Neural crest cell (in vitro differentiated cells): ENCODE data around the gene ABHD1. TPM values are rescaled to one million over a fixed set of nuclear protein-coding genes. Genes with fewer than 3 reads are reported as not detected.

Experiments
- DNase-seq: peaks from one replicate; pipeline ENCODE4 v3.0.0; 2021; ENCODE audit warnings: low read depth, mixed read lengths, low spot score
- H3K27ac Mint-ChIP-seq: one replicate; pipeline ENCODE4 v1.8.0; 2021; ENCODE audit warnings: mild to moderate bottlenecking, mixed read lengths; ENCODE audit not compliant: unreplicated experiment
- H3K27me3 Mint-ChIP-seq: 2 replicates; pipeline ENCODE4 v1.8.0; 2021; ENCODE audit warnings: low read depth, mild to moderate bottlenecking, mixed read lengths
- H3K36me3 Mint-ChIP-seq: 2 replicates; pipeline ENCODE4 v1.8.0; 2021; ENCODE audit warnings: low read depth, mild to moderate bottlenecking, mixed read lengths
- H3K4me1 Mint-ChIP-seq: 2 replicates; pipeline ENCODE4 v1.8.0; 2021; ENCODE audit warnings: mixed read lengths
- H3K4me3 Mint-ChIP-seq: one replicate; pipeline ENCODE4 v1.8.0; 2021; ENCODE audit warnings: mild to moderate bottlenecking, mixed read lengths
- H3K9me3 Mint-ChIP-seq: 2 replicates; pipeline ENCODE4 v1.8.0; 2021; ENCODE audit warnings: mixed read lengths
- total RNA-seq: library from RNA; stranded (reverse); gene quantifications from 2 replicates; pipeline ENCODE4 v1.2.1, GENCODE V29; 2021
- TF ChIP-seq, protein P1 (sequence below): fragments of 200-600 bp; sonication (generic); conservative IDR thresholded peaks from 2 replicates; pipeline ENCODE4 v1.5.0; 2021; ENCODE audit warnings: antibody characterized with exemption, mild to moderate bottlenecking

ABHD1 gene
- total RNA-seq, 1 donor from 2014 or later: 0.47 TPM

DNA sequence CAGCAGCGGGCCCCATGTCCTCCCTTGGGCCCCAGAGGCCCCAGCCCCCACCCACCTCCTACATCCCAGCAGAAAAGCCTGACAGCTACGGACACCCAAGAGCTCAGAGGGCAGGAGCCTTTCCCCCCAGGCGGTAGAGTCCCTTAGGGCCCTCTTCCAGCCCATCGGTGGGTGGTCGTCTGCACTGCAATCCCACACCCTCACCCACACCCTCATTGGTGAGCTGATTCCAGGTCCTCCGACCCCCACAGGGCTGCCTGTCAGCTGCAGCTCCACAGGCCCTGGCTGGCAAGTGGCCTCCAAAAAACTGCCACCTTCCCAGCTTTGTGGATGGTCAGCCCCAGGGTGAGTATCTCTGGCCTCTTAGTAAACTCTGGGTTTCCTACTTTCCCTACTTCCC, 35.7 kb downstream of the ABHD1 start:
- no peaks in the 10 kb centered on the region for H3K27me3 Mint-ChIP-seq
- DNase-seq: no peak
- TF ChIP-seq, protein P1, sequence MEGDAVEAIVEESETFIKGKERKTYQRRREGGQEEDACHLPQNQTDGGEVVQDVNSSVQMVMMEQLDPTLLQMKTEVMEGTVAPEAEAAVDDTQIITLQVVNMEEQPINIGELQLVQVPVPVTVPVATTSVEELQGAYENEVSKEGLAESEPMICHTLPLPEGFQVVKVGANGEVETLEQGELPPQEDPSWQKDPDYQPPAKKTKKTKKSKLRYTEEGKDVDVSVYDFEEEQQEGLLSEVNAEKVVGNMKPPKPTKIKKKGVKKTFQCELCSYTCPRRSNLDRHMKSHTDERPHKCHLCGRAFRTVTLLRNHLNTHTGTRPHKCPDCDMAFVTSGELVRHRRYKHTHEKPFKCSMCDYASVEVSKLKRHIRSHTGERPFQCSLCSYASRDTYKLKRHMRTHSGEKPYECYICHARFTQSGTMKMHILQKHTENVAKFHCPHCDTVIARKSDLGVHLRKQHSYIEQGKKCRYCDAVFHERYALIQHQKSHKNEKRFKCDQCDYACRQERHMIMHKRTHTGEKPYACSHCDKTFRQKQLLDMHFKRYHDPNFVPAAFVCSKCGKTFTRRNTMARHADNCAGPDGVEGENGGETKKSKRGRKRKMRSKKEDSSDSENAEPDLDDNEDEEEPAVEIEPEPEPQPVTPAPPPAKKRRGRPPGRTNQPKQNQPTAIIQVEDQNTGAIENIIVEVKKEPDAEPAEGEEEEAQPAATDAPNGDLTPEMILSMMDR: no peak
- H3K4me1 Mint-ChIP-seq: no peaks in the 10 kb centered on the region
- H3K27ac Mint-ChIP-seq: no peak overlapping the region
- no peaks in the 10 kb centered on the region for H3K36me3 Mint-ChIP-seq
- no peak overlapping the region for H3K4me3 Mint-ChIP-seq
- no peaks in the 10 kb centered on the region for H3K9me3 Mint-ChIP-seq

DNA sequence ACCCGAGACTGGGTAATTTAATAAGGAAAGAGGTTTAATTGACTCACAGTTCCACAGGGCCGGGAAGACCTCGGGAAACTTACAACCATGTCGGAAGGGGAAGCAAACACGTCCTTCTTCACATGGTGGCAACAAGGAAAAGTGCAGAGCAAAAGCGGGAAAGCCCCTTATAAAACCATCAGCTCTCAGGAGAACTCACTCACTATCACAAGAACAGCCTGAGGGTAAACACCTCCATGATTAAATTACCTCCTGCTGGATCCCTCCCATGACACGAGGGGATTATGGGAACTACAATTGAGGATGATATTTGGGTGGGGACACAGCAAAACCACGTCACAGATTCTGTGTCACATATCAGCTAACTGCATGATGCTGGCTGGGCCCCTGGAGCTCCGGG, 36.6 kb downstream of the ABHD1 start:
- Mint-ChIP-seq H3K4me3 (no peak overlapping the region), H3K9me3 (no peaks in the 10 kb centered on the region), H3K36me3 (no peaks in the 10 kb centered on the region), H3K4me1 (no peaks in the 10 kb centered on the region), H3K27me3 (no peaks in the 10 kb centered on the region), H3K27ac (no peak overlapping the region)
- TF ChIP-seq, protein P1: no peak
- no peak for DNase-seq

GRCh38 chr2:27162151-27163121, 38.8 kb downstream of the ABHD1 start:
- Mint-ChIP-seq H3K27ac (no peak overlapping the region), H3K4me3 (no peak overlapping the region), H3K27me3 (peaks cover 3% of the 10 kb centered on the region), H3K36me3 (no peaks in the 10 kb centered on the region), H3K4me1 (no peaks in the 10 kb centered on the region), H3K9me3 (no peaks in the 10 kb centered on the region)
- no peak for DNase-seq
- TF ChIP-seq, protein P1: no peak

- H3K36me3 Mint-ChIP-seq: no peaks in the 10 kb centered on the region
- H3K4me3 Mint-ChIP-seq: no peak overlapping the region
- no peaks in the 10 kb centered on the region for H3K4me1 Mint-ChIP-seq
- TF ChIP-seq, protein P1: no peak
- no peak for DNase-seq
- H3K9me3 Mint-ChIP-seq: no peaks in the 10 kb centered on the region
- peaks cover 12% of the 10 kb centered on the region for H3K27me3 Mint-ChIP-seq
- H3K27ac Mint-ChIP-seq: no peak overlapping the region
Observed at GRCh38 chr2:27164960-27165763, 41.5 kb downstream of the ABHD1 start.

DNA sequence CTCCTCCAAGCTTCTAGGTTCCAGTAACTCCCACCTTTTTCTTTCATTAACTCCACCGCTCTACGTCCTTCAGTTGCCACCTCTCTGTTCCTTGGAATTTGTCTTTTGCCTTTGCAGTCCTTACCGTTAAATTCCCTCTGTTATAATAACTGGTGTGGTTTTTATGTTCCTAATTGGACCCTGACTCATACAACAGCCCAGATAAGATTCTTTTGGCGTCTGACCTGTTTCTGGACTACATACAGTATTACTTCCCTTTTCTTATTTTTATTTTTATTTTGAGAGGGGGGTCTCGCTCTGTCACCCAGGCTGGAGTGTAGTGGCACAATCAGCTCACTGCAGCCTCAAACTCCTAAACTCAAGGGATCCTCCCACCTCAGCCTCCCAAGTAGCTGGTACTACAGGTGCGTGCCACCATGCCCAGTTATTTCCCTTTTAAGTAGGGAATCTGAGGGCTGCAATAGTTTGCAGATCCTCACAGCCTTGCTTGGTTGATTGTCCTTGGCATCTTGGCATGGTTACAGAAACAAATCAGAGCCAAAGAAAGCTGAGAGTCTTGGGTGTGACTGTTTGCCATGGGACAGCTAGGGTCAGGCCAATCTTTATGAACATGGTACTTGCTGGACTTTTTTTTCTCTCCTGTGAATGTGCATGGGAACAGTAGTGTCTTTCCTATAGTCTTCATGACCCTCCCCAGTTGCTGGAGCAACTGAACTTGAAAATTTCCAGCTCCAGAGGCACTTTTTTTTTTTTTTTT, 47.1 kb downstream of the ABHD1 start:
- no peak overlapping the region for H3K27ac Mint-ChIP-seq
- H3K4me3 Mint-ChIP-seq: no peak overlapping the region
- no peaks in the 10 kb centered on the region for H3K36me3 Mint-ChIP-seq
- H3K9me3 Mint-ChIP-seq: no peaks in the 10 kb centered on the region
- TF ChIP-seq, protein P1: no peak
- H3K27me3 Mint-ChIP-seq: peaks cover 21% of the 10 kb centered on the region
- DNase-seq: no peak
- no peaks in the 10 kb centered on the region for H3K4me1 Mint-ChIP-seq
